Transverse colon (tissue), 4 donors: ENCODE results near the gene TTR. TPM values are rescaled to one million over a fixed set of nuclear protein-coding genes. Genes with fewer than 3 reads are reported as not detected.

Experiments
- DNase-seq: peaks from one replicate; pipeline ENCODE4 v3.0.0-alpha.2; 2019
- H3K27ac ChIP-seq, 4 donors: fragments of 200-600 bp; sonication (generic); 2 replicates each; pipeline ENCODE4 v1.5.1; 2016 to 2018; ENCODE audit warnings: inconsistent platforms in 4 of 4
- H3K27me3 ChIP-seq: fragments of 200-600 bp; sonication (generic); 2 replicates; pipeline ENCODE4 v1.5.1; 2017; ENCODE audit warnings: inconsistent platforms
- H3K36me3 ChIP-seq, 4 donors: fragments of 200-600 bp; sonication (generic); 2 replicates each; pipeline ENCODE4 v1.5.1; 2017 to 2019; ENCODE audit warnings: inconsistent platforms in 4 of 4
- H3K4me1 ChIP-seq, 4 donors: fragments of 200-600 bp; sonication (generic); 2 replicates each; pipeline ENCODE4 v1.5.1; 2017 to 2020; ENCODE audit warnings: inconsistent platforms in 4 of 4
- H3K4me3 ChIP-seq, 4 donors: fragments of 200-600 bp; sonication (generic); 1 replicate in 1 of 4; 2 replicates in 3 of 4; pipeline versions ENCODE4 v1.5.1 to v1.6.1; 2017 to 2019; ENCODE audit warnings: inconsistent platforms in 4 of 4
- H3K9me3 ChIP-seq, 2 donors: fragments of 200-600 bp; sonication (generic); 2 replicates each; pipeline ENCODE4 v1.5.1; 2017 to 2019; ENCODE audit warnings: inconsistent platforms in 2 of 2
- EP300 ChIP-seq: sonication (generic); formaldehyde crosslinking; IDR thresholded peaks from one replicate; pipeline ENCODE4 v1.6.1; 2017; ENCODE audit warnings: antibody characterized with exemption, low read depth
- POLR2A ChIP-seq: fragments of 450-650 bp; IDR thresholded peaks from one replicate; pipeline ENCODE4 v1.6.1; 2016; ENCODE audit warnings: antibody characterized with exemption, mild to moderate bottlenecking, moderate library complexity
- POLR2AphosphoS5 ChIP-seq, 3 donors: sonication (generic); formaldehyde crosslinking; IDR thresholded peaks; one replicate each; pipeline ENCODE4 v1.6.1; 2016; ENCODE audit warnings: antibody characterized with exemption in 3 of 3
- WGBS, 2 donors: methylation state at CpG; one replicate each; pipeline ENCODE4 v1.1.5; 2018; ENCODE audit warnings: low coverage in 1 of 2; 5-methylcytosine and 5-hydroxymethylcytosine counted together
- in situ Hi-C, 4 donors: fragments of 200-750 bp; cut with MboI; loops; one replicate each; pipeline versions ENCODE4 v1.15.0 to v1.15.1; 2017; ENCODE audit warnings: low sequenced_read_pairs in 3 of 4, low pct_ligation_motif_present in 1 of 4, low pct_unique_long_range_greater_than_20kb in 1 of 4
- intact Hi-C: fragments of 100-400 bp; cut with DNase I; formaldehyde crosslinking; loops from one replicate; pipeline ENCODE4 v1.15.1; 2023; ENCODE audit warnings: low total_unique reads
- total RNA-seq, 4 donors: library from RNA; depleted of rRNA; stranded (reverse); fragments of >200 nt; gene quantifications; one replicate each; pipeline ENCODE4 v1.1.0, GENCODE V29; 2016
- TF ChIP-seq, protein P1 (sequence below), 5 experiments: fragments of 200-600 bp in 3 of 5; fragments of 450-650 bp in 2 of 5; sonication (generic) in 3 of 5; IDR thresholded peaks; 1 replicate in 2 of 5; 2 replicates in 3 of 5; pipeline ENCODE4 v1.5.1; 2016 to 2017; ENCODE audit warnings: antibody characterized with exemption in 5 of 5, inconsistent platforms in 3 of 5, mild to moderate bottlenecking in 2 of 5, moderate library complexity in 1 of 5

The TTR gene
- total RNA-seq = under 1 TPM in 1 of 4 donors, not detected in 3; 0.41 TPM

GRCh38 chr18:31591628-31592027, at the start of gene TTR:
TTR (plus strand) TSS chr18:31591877; CDS start chr18:31591903, 26 bp downstream.
- no peak for DNase-seq
- H3K27me3 ChIP-seq = no peaks in the 10 kb centered on the region
- intact Hi-C loops = no loop called here
- in situ Hi-C loops = no loop called here
- 50 to 63% methylated on average over 3 to 5 of the region's 5 CpGs for WGBS, 2 donors
- no peak within 1 kb of the TSS for H3K27ac ChIP-seq
- H3K36me3 ChIP-seq = no peaks in the 10 kb centered on the region
- no peak within 1 kb of the TSS for H3K4me3 ChIP-seq
- H3K4me1 ChIP-seq = no peaks in the 10 kb centered on the region
- no peaks in the 10 kb centered on the region for H3K9me3 ChIP-seq
- TF ChIP-seq POLR2A = no peak
- no peak for TF ChIP-seq POLR2AphosphoS5 (IDR thresholded peaks at IDR 0.05)
- TF ChIP-seq EP300 = no peak
- TF ChIP-seq, protein P1, sequence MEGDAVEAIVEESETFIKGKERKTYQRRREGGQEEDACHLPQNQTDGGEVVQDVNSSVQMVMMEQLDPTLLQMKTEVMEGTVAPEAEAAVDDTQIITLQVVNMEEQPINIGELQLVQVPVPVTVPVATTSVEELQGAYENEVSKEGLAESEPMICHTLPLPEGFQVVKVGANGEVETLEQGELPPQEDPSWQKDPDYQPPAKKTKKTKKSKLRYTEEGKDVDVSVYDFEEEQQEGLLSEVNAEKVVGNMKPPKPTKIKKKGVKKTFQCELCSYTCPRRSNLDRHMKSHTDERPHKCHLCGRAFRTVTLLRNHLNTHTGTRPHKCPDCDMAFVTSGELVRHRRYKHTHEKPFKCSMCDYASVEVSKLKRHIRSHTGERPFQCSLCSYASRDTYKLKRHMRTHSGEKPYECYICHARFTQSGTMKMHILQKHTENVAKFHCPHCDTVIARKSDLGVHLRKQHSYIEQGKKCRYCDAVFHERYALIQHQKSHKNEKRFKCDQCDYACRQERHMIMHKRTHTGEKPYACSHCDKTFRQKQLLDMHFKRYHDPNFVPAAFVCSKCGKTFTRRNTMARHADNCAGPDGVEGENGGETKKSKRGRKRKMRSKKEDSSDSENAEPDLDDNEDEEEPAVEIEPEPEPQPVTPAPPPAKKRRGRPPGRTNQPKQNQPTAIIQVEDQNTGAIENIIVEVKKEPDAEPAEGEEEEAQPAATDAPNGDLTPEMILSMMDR (IDR thresholded peaks at IDR 0.05) = no peak

- no peak overlapping the region for H3K27ac ChIP-seq
- TF ChIP-seq, protein P1 (IDR thresholded peaks at IDR 0.05) = no peak
- no peak for TF ChIP-seq POLR2AphosphoS5 (IDR thresholded peaks at IDR 0.05)
- no peak for TF ChIP-seq POLR2A
- TF ChIP-seq EP300 = no peak
- H3K9me3 ChIP-seq = no peaks in the 10 kb centered on the region
- 64 to 79% methylated on average over 2 of the region's 2 CpGs for WGBS, 2 donors
- H3K4me3 ChIP-seq = no peak overlapping the region
- DNase-seq = no peak
- intact Hi-C loops = no loop called here
- H3K36me3 ChIP-seq = no peaks in the 10 kb centered on the region
- in situ Hi-C loops = loop anchor here in 2 of 4 donors (25.0 kb wide), 2 partner anchors 366 to 459 kb away; no protein-coding TSS in a partner anchor
- H3K27me3 ChIP-seq = no peaks in the 10 kb centered on the region
- peaks cover 0 to 19% (median 0%) of the 10 kb centered on the region in 4 donors for H3K4me1 ChIP-seq
Measured at GRCh38 chr18:31546476-31546875, 45.2 kb upstream of the TTR start.

DNA sequence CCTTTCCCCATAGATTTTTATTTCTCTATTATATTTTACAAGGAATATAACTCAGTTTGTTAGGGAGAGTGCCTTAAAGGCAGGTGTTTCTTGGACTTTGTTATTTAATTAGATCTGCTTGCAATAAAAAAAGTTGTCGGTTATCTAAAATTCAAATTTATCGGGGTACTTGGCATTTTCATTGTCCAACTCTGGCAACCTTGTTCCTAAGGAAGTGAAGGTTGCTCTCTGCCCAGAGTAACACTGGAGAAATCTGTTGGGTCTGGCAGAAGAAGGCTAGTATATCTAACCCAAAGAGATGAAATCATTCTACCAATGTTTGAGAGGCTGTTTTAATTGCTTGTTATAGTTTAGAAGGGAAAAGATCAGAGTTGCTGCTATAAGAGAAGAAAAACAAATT, 42.8 kb upstream of the TTR start:
- no peaks in the 10 kb centered on the region for H3K36me3 ChIP-seq
- peaks cover 0 to 19% (median 0%) of the 10 kb centered on the region in 4 donors for H3K4me1 ChIP-seq
- TF ChIP-seq, protein P1 (IDR thresholded peaks at IDR 0.05) = no peak
- TF ChIP-seq POLR2A = no peak
- no peak for TF ChIP-seq POLR2AphosphoS5 (IDR thresholded peaks at IDR 0.05)
- no peak for TF ChIP-seq EP300
- H3K4me3 ChIP-seq = no peak overlapping the region
- H3K9me3 ChIP-seq = no peaks in the 10 kb centered on the region
- H3K27ac ChIP-seq = peak overlapping the region; percentile 10 to 65 (median 50)
- H3K27me3 ChIP-seq = no peaks in the 10 kb centered on the region
- 63 to 78% methylated on average over 2 of the region's 2 CpGs for WGBS, 2 donors
- in situ Hi-C loops (loop anchor here in 2 of 4 donors (25.0 kb wide), 2 partner anchors 363 to 462 kb away; no protein-coding TSS in a partner anchor), intact Hi-C loops (no loop called here)
- DNase-seq = no peak

DNA sequence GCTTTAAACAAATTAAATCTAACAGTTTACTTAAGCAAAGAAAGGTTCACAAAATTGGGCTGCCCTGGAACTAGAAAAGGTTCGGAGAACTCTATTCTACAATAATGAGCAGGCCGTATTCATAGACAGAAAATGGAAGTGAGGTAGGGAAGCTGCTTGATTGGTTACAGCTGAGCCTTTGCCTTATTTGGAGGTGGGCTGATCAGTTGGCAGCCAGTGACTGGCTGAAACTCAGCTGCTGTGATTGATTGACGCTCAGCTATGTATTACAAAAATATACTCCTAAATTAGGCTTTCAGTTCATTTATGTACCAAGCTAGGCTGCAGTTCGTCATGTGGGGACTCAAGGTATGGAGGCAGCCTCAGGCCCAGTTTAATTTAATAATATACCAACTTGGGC, 42.3 kb upstream of the TTR start:
- Histone ChIP-seq H3K4me3 (no peak overlapping the region), H3K27ac (peak overlapping the region; percentile 10 to 65 (median 50)), H3K4me1 (peaks cover 0 to 19% (median 0%) of the 10 kb centered on the region in 4 donors), H3K36me3 (no peaks in the 10 kb centered on the region), H3K9me3 (no peaks in the 10 kb centered on the region), H3K27me3 (no peaks in the 10 kb centered on the region)
- intact Hi-C loops = no loop called here
- 51 to 75% methylated on average over 4 of the region's 4 CpGs for WGBS, 2 donors
- in situ Hi-C loops = loop anchor here in 2 of 4 donors (25.0 kb wide), 2 partner anchors 363 to 462 kb away; no protein-coding TSS in a partner anchor
- no peak for DNase-seq
- TF ChIP-seq, protein P1 (IDR thresholded peaks at IDR 0.05) = no peak
- TF ChIP-seq POLR2A (no peak), POLR2AphosphoS5 (IDR thresholded peaks at IDR 0.05) (no peak), EP300 (no peak)
